NCI-H1417 (cell line): ENCODE results near the gene UCHL5.

Experiments
- DNase-seq, 3 experiments: peaks; one replicate each; lab custom pipeline; 2025; lab: John Stamatoyannopoulos, UW

UCHL5 gene, protein sequence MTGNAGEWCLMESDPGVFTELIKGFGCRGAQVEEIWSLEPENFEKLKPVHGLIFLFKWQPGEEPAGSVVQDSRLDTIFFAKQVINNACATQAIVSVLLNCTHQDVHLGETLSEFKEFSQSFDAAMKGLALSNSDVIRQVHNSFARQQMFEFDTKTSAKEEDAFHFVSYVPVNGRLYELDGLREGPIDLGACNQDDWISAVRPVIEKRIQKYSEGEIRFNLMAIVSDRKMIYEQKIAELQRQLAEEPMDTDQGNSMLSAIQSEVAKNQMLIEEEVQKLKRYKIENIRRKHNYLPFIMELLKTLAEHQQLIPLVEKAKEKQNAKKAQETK

GRCh38 chr1:193059282-193060114, at the start of gene UCHL5, which contains the start of gene RO60:
UCHL5 (minus strand) TSS chr1:193059360; CDS start chr1:193059260, 100 bp downstream.
RO60 (plus strand) TSS chr1:193059612; CDS start chr1:193069055, 9,443 bp downstream.
- DNase-seq: peak; percentile 97 to 100 (median 99)

GRCh38 chr1:193108471-193108870, 49.3 kb upstream of the UCHL5 start:
- DNase-seq: no peak

DNA sequence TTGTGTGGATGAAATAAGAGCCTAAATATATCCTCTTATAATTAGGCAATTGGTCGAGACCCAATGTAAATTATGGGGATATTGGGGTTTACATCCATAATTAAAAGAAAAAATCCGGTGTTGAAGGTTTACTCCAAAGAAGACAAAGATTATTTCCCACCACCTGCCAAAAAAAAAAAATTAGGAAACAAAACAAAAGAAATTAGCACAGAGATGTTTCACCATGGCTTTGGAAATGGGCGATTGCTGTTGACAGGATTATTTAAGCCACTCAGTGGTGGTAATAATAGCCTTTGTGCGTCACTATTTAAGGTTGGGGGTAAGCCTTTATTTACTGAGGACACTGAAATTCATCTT, 46.6 kb upstream of the UCHL5 start:
- DNase-seq: peak in 1 of 3 experiments; percentile 66

- DNase-seq: peak; percentile 84 to 91 (median 85)
Observed at GRCh38 chr1:193104907-193105820, 46.0 kb upstream of the UCHL5 start, which contains the start of gene GLRX2. GLRX2 (minus strand) TSS chr1:193105414; CDS start chr1:193105382, 32 bp downstream.

DNA sequence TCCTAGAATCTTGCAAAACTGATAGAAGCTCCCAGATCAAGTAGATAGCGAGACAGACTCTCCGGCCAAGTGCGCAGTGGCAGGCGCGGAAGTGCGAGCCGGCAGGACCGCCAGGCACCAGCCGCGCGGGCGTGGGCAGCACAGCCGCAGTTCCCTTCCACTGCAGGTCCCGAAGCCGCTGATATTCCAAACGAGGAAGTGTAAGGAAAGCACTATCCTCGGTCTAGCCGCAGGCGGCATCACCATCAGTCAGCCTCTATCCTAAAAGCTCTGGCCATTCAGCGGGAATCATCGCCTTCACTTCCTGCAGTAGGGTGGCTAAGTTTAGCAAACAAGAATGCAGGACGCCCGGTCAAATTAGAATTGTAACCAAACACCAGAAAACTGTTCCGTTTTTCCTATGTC, 45.3 kb upstream of the UCHL5 start:
- DNase-seq: peak; percentile 56 to 85 (median 69)

DNA sequence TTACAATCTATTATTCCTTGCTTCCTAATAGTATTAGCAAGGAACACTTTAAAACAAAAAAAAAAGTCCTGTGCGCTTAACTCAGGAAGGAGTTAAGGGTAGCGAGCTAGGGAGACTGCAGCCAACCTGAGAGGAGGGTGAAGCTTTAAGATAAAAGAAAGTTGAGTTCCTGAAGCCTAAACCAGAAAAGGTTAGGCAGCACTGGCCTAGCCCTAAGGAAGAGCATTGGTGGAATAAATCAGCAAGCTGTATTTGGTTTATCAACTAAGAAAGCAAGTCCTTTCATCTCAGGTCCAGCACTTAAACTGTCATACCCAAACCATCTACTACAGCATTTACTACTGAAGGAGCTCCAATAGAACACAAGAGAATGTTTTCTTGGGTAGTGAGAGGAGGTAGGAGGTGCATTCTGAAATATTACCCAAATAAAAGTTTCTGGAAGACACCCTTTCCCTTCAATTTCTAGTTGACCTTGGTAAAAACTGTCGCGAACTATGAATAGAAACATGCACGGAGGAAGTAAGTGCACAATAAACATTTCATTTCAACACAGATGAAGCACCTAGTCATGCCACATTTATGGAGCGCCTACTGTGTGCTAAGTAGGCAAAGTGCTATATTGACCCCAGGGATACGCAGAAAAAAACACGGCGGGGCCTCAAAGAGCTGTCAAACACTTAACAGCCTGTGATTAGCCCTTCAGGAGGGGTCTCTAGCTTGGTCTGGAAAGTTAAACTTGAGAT, 44.8 kb upstream of the UCHL5 start:
- DNase-seq: no peak

- DNase-seq: no peak
Observed at GRCh38 chr1:193102662-193103061, 43.5 kb upstream of the UCHL5 start.

- DNase-seq: no peak
Observed at GRCh38 chr1:193094112-193094511, 35.0 kb upstream of the UCHL5 start.

DNA sequence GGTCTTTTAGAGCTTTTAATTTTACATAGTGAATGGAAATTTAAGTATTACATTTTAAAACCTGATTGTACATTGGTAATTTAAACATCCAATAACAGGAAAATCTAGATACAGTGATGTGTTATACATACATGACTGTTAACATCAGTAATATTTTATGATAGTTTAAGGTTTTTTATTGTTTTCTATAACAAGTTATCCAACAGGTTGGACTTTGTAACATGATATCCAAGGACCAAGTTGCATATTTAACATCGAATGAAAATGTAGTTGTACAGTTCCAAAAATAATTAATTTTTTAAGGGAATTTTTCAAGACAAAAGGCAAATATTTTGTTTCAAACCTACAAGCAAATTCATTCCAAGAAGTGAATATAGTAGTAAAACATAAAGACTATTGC, 31.7 kb upstream of the UCHL5 start:
- no peak for DNase-seq

GRCh38 chr1:193087893-193088292, 28.7 kb upstream of the UCHL5 start:
- DNase-seq: no peak

- no peak for DNase-seq
Observed at GRCh38 chr1:193086342-193086741, 27.2 kb upstream of the UCHL5 start.

DNA sequence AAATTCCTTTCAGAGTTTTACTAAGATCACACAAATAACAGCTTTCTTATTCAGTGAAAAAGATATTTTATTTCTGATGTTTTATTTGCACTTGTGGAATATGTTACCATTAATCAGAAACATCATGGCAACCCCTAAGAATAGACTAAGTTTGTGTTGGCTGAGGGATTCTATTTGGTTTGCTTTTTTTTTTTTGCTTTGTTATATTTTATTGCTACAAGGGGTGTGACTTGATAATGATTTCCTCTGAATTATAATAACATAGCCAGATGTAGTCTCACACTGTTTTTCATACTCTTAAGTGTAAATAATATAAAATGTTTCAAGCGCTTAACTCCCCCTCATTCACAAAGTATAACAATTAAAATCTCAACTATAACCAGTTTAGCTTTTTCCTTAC, 26.1 kb upstream of the UCHL5 start:
- DNase-seq: no peak

GRCh38 chr1:193083365-193084088, 24.4 kb upstream of the UCHL5 start:
- DNase-seq: no peak

- DNase-seq: no peak
Observed at GRCh38 chr1:193079187-193079586, 20.0 kb upstream of the UCHL5 start.

GRCh38 chr1:193077991-193078390, 18.8 kb upstream of the UCHL5 start:
- DNase-seq: no peak

GRCh38 chr1:193070942-193071341, 11.8 kb upstream of the UCHL5 start:
- peak in 2 of 3 experiments; percentile 16 to 53 for DNase-seq

- no peak for DNase-seq
Observed at GRCh38 chr1:193070386-193070753, 11.2 kb upstream of the UCHL5 start.

DNA sequence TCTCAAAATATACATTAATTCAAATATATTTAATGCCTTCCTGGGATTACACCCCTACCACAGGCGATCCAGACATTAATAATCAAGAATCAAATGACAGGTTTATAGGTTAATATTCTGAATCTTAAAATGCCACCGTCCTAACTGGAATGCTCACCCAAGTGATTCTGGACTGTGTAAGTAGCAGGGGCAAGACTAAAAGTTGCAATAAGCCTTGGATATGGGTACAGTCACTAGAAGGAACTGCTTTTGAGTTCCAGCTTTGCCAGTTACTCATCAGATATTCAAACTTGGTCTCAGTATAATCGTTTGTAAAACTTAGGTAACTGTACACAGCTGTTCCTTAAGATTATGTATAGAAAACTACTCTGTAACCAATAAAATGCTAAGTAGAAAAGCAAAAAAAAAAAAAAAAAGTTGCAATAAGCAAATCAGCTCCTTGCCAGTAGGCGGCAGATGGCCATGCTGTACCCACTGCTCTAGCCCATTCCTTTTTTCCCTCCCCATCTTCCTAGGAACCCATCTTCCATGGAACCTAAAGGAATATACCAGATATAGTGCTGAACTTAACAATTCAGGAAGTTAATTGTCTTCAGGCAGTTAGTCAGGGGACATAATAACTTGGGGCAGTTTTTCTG, 10.7 kb upstream of the UCHL5 start:
- no peak for DNase-seq

GRCh38 chr1:193068013-193068412, 8.9 kb upstream of the UCHL5 start:
- no peak for DNase-seq

DNA sequence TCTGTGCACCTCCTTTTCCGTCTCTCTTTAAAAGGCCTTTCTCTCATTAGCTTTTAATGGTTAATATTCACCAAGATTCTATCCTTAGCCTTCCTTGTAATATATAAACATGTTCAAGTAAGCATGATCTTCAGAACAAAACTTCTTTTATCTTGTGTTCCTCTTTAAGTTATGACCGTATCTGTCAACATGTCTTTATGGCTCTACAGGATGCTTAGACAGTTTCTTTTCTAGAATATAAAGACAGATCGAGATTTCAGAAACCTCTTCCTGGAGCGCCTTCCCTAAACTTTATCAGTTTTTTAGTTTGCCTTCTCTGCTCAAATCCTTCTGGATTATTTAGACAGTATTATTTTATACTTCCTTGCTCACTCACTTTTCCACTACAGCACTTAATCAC, 7.4 kb upstream of the UCHL5 start:
- DNase-seq: no peak
